HepG2 (cell line): ENCODE data around the gene KRTAP10-5. TPM values are rescaled to one million over a fixed set of nuclear protein-coding genes. Genes with fewer than 3 reads are reported as not detected.

Experiments
- ATAC-seq: fragments of 200-7000 bp; cut with Tn5 transposase; 3 replicates; pipeline ENCODE4 v1.9.1; 2020; ENCODE audit warnings: mild to moderate bottlenecking, moderate library complexity
- BruUV-seq: library from RNA; stranded (reverse); fragments of 400-500 nt; replicated peaks from 2 replicates; lab custom pipeline; 2021; lab: Mats Ljungman, UMichigan
- CTCF ChIA-PET: fragments of 300-600 bp; formaldehyde crosslinking; extraction: SDS; loops from one replicate; lab custom pipeline; 2021; ENCODE audit warnings: low total read pairs, inconsistent platforms, low intra/inter-chr PET ratio; lab: Yijun Ruan, JAX
- POLR2A ChIA-PET: fragments of 350-600 bp; sonication (Branson Sonifier 250); formaldehyde crosslinking; loops from one replicate; lab custom pipeline; 2020; ENCODE audit warnings: antibody characterized with exemption, inconsistent platforms; lab: Yijun Ruan, JAX
- DNase-seq: peaks from one replicate; pipeline ENCODE4 v3.0.0-alpha.2; 2015; ENCODE audit warnings: low spot score
- FAIRE-seq: peaks from 3 replicates; lab custom pipeline; 2011; peaks lifted over from hg19 to GRCh38; lab: Jason Lieb, UNC
- H2AFZ ChIP-seq: one replicate; pipeline ENCODE4 v1.6.1; 2011; ENCODE audit warnings: low read length, inconsistent platforms
- H3K27ac ChIP-seq: fragments of 300-600 bp; 3 replicates; pipeline ENCODE4 v1.8.0; 2011; ENCODE audit warnings: mixed run types, mild to moderate bottlenecking, mixed read lengths, low read length, inconsistent platforms; ENCODE audit not compliant: insufficient read depth; ENCODE audit errors: extremely low read length
- H3K27me3 ChIP-seq, 2 experiments: fragments of 200-600 bp in 1 of 2; 2 replicates in 1 of 2; 3 replicates in 1 of 2; pipeline versions ENCODE4 v1.6.0 to v1.8.0; 2011; ENCODE audit warnings: low read length in 2 of 2, mild to moderate bottlenecking in 2 of 2, moderate library complexity in 2 of 2, inconsistent platforms in 1 of 2; ENCODE audit not compliant: insufficient read depth in 2 of 2, control insufficient read depth in 1 of 2
- H3K36me3 ChIP-seq, 2 experiments: fragments of 200-600 bp in 1 of 2; replicated peaks in 1 of 2; 2 replicates in 1 of 2; 3 replicates in 1 of 2; pipeline versions ENCODE4 v1.5.1 to v1.8.0; 2011; ENCODE audit warnings: low read length in 2 of 2, inconsistent platforms in 1 of 2; ENCODE audit not compliant: insufficient read depth in 2 of 2, control insufficient read depth in 1 of 2
- H3K4me1 ChIP-seq: 2 replicates; pipeline ENCODE4 v1.5.1; 2012; ENCODE audit warnings: low read length, inconsistent platforms; ENCODE audit not compliant: insufficient read depth
- H3K4me2 ChIP-seq: 2 replicates; pipeline ENCODE4 v1.6.0; 2011; ENCODE audit warnings: low read depth, low read length, inconsistent platforms
- H3K4me3 ChIP-seq, 3 experiments: fragments of 200-600 bp in 1 of 3; sonication (generic), shearing (Covaris generic) in 1 of 3; replicated peaks in 1 of 3; 2 replicates each; pipeline ENCODE4 v1.5.1; 2011 to 2016; ENCODE audit warnings: low read length in 3 of 3, inconsistent platforms in 2 of 3, low read depth in 2 of 3, mild to moderate bottlenecking in 2 of 3, control low read depth in 1 of 3, mixed read lengths in 1 of 3; ENCODE audit not compliant: insufficient read depth in 1 of 3
- H3K79me2 ChIP-seq: one replicate; pipeline ENCODE4 v1.6.1; 2011; ENCODE audit warnings: low read length, inconsistent platforms; ENCODE audit not compliant: insufficient read depth
- H3K9ac ChIP-seq: 2 replicates; pipeline ENCODE4 v1.6.0; 2011; ENCODE audit warnings: mild to moderate bottlenecking, low read depth, low read length, inconsistent platforms; ENCODE audit not compliant: insufficient read depth
- H3K9me3 ChIP-seq: 2 replicates; pipeline ENCODE4 v1.5.1; 2012; ENCODE audit warnings: mild to moderate bottlenecking, low read length
- H4K20me1 ChIP-seq: 2 replicates; pipeline ENCODE4 v1.6.0; 2011; ENCODE audit warnings: inconsistent platforms, mild to moderate bottlenecking, low read length, moderate library complexity; ENCODE audit not compliant: insufficient read depth
- ATF1 ChIP-seq: IDR thresholded peaks from 2 replicates; pipeline ENCODE4 v1.6.1; 2016; ENCODE audit warnings: mild to moderate bottlenecking, control low read depth
- ATF7 ChIP-seq, 2 experiments: fragments of 450-650 bp in 1 of 2; sonication (generic) in 1 of 2; formaldehyde crosslinking in 1 of 2; IDR thresholded peaks; 2 replicates each; pipeline versions ENCODE4 v1.4.0 to v1.6.1; 2016 to 2020; ENCODE audit warnings: antibody characterized with exemption in 1 of 2, mild to moderate bottlenecking in 1 of 2, missing genetic modification reagents in 1 of 2
- BCL6 ChIP-seq: IDR thresholded peaks from 2 replicates; pipeline ENCODE4 v1.6.1; 2016; ENCODE audit warnings: missing genetic modification reagents, missing compliant biosample characterization
- CREB1 ChIP-seq, 2 experiments: fragments of 450-650 bp in 1 of 2; IDR thresholded peaks; 2 replicates each; pipeline ENCODE4 v1.6.1; 2016 to 2017; ENCODE audit warnings: control low read depth in 1 of 2, mild to moderate bottlenecking in 1 of 2, missing compliant biosample characterization in 1 of 2, missing genetic modification characterization in 1 of 2
- FOXJ3 ChIP-seq: sonication (generic); formaldehyde crosslinking; IDR thresholded peaks from 2 replicates; pipeline ENCODE4 v1.4.0; 2020; ENCODE audit warnings: missing genetic modification reagents, mild to moderate bottlenecking, borderline replicate concordance
- POLR2AphosphoS2 ChIP-seq: IDR thresholded peaks from 2 replicates; pipeline ENCODE4 v1.6.1; 2011; ENCODE audit warnings: low read depth, low read length, improper control_type of control experiment
- REL ChIP-seq: sonication (generic); formaldehyde crosslinking; conservative IDR thresholded peaks from 2 replicates; pipeline ENCODE4 v1.8.0; 2022; ENCODE audit warnings: mild to moderate bottlenecking, missing genetic modification reagents, moderate library complexity
- RFX3 ChIP-seq: IDR thresholded peaks from 2 replicates; pipeline ENCODE4 v1.6.1; 2016; ENCODE audit warnings: missing biosample characterization, missing genetic modification reagents
- SRF ChIP-seq: IDR thresholded peaks from 2 replicates; pipeline ENCODE4 v1.6.1; 2011; ENCODE audit warnings: mild to moderate bottlenecking, low read depth, low read length, moderate library complexity
- ZGPAT ChIP-seq: IDR thresholded peaks from 2 replicates; pipeline ENCODE4 v1.6.1; 2016; ENCODE audit warnings: mild to moderate bottlenecking
- ZNF10 ChIP-seq: sonication (generic); formaldehyde crosslinking; IDR thresholded peaks from 2 replicates; pipeline ENCODE4 v1.4.0; 2020; ENCODE audit warnings: mild to moderate bottlenecking, low read depth, missing genetic modification reagents, borderline replicate concordance
- ZNF251 ChIP-seq: sonication (generic); formaldehyde crosslinking; IDR thresholded peaks from 2 replicates; pipeline ENCODE4 v1.9.0; 2021; ENCODE audit warnings: mild to moderate bottlenecking, missing genetic modification reagents
- ZNF264 ChIP-seq: sonication (generic); formaldehyde crosslinking; IDR thresholded peaks from 2 replicates; pipeline ENCODE4 v1.4.0; 2020; ENCODE audit warnings: missing genetic modification reagents
- ZNF780A ChIP-seq: sonication (generic); formaldehyde crosslinking; IDR thresholded peaks from 2 replicates; pipeline ENCODE4 v1.8.0; 2022; ENCODE audit warnings: mild to moderate bottlenecking, missing genetic modification reagents, moderate library complexity
- ZXDC ChIP-seq: sonication (generic); formaldehyde crosslinking; IDR thresholded peaks from 2 replicates; pipeline ENCODE4 v1.5.0; 2020; ENCODE audit warnings: mild to moderate bottlenecking, missing genetic modification reagents
- WGBS: methylation state at CpG from one replicate; pipeline ENCODE4 v1.1.6; 2017; ENCODE audit warnings: low lambda C conversion rate; 5-methylcytosine and 5-hydroxymethylcytosine counted together
- in situ Hi-C: cut with HindIII; loops from 2 replicates; pipeline ENCODE4 v1.10.0; 2017; ENCODE audit warnings: low pct_unique_long_range_greater_than_20kb; ENCODE audit not compliant: extremely low pct_ligation_motif_present
- intact Hi-C: fragments of 100-400 bp; cut with micrococcal nuclease; formaldehyde crosslinking; loops from one replicate; pipeline ENCODE4 v1.10.0; 2022; ENCODE audit not compliant: unreplicated experiment
- polyA plus RNA-seq, 8 experiments: library from polyadenylated mRNA; depleted of rRNA in 3 of 8; stranded (reverse) in 7 of 8; unstranded in 1 of 8; fragments of >200 nt; fragmentation: Illumina TruSeq in 4 of 8; extraction: Trizol in 4 of 8; gene quantifications; 2 replicates each; pipeline versions ENCODE4 v1.2.1 to v1.2.3, GENCODE V29; 2011 to 2016; ENCODE audit warnings: low read depth in 4 of 8, missing spikeins in 1 of 8, mixed read lengths in 1 of 8; ENCODE audit not compliant: insufficient read depth in 1 of 8
- total RNA-seq, 5 experiments: library from RNA; depleted of rRNA; stranded (reverse); fragments of >200 nt; fragmentation: Illumina TruSeq; extraction: Trizol; gene quantifications; 2 replicates each; pipeline ENCODE4 v1.2.3, GENCODE V29; 2016; ENCODE audit warnings: low read depth in 1 of 5

The KRTAP10-5 gene
- total and polyA plus RNA-seq, 2 of the 13 experiments (the other 11 are each of a cell fraction or from before 2014, with no cell fraction given): not detected

GRCh38 chr21:44548381-44548780 lies 32.0 kb downstream of the KRTAP10-5 start:
- ATAC-seq (no peak), DNase-seq (no peak), FAIRE-seq (no peak)
- Histone ChIP-seq H3K9ac (no peak overlapping the region), H4K20me1 (no peaks in the 10 kb centered on the region), H3K4me3 (no peak overlapping the region), H3K79me2 (no peaks in the 10 kb centered on the region)
- POLR2A ChIA-PET: no interaction called here
- no peak for TF ChIP-seq CREB1 (IDR thresholded peaks at IDR 0.05)
- no peak for TF ChIP-seq CREB1 (CRISPR knock-in tag; IDR thresholded peaks at IDR 0.05)
- TF ChIP-seq ZNF10 (CRISPR knock-in tag): no peak
- no peak for TF ChIP-seq RFX3 (CRISPR knock-in tag)
- TF ChIP-seq ATF7 (IDR thresholded peaks at IDR 0.05): no peak
- no peak for TF ChIP-seq ATF7 (CRISPR knock-in tag; IDR thresholded peaks at IDR 0.05)
- no peak for TF ChIP-seq ZNF780A
- no peak for TF ChIP-seq ZNF251
- no peak for TF ChIP-seq ZGPAT (CRISPR knock-in tag)
- no peak for TF ChIP-seq ZNF264 (CRISPR knock-in tag)
- no peak for TF ChIP-seq ZXDC (CRISPR knock-in tag)
- no peak for TF ChIP-seq POLR2AphosphoS2
- TF ChIP-seq REL (CRISPR knock-in tag): no peak
- no peak for TF ChIP-seq BCL6 (CRISPR knock-in tag)
- TF ChIP-seq FOXJ3 (CRISPR knock-in tag): no peak
- TF ChIP-seq ATF1 (CRISPR knock-in tag): no peak
- no peak for TF ChIP-seq SRF
- TF ChIP-seq, all 625 proteins: peak for 0
- CTCF ChIA-PET: no interaction called here
- no TSS peak for BruUV-seq
- intact Hi-C loops (no loop called here), in situ Hi-C loops (no loop called here)
- no peaks in the 10 kb centered on the region for H3K36me3 ChIP-seq
- H3K4me1 ChIP-seq: no peaks in the 10 kb centered on the region; the same call in 1 of the 2 replicates
- H3K4me2 ChIP-seq: no peak overlapping the region
- no peak overlapping the region for H2AFZ ChIP-seq
- H3K27ac ChIP-seq: no peak overlapping the region
- H3K27me3 ChIP-seq: no peaks in the 10 kb centered on the region
- WGBS: 82% methylated on average over 10 of the region's 13 CpGs
- 0 out of 2 replicates have a peak, but pooled peaks cover 1% of the 10 kb centered on the region for H3K9me3 ChIP-seq
